Loucy (cell line): ENCODE data around the gene FGGY.
A peak's percentile ranks its signal among the peaks of the same experiment; 100 is the strongest.

ENCODE experiments used
- H2AFZ ChIP-seq: fragments of 200-600 bp; sonication (generic); 2 replicates; pipeline ENCODE4 v1.6.0; 2016; ENCODE audit warnings: antibody characterized with exemption, mild to moderate bottlenecking, low read length, moderate library complexity
- H3F3A ChIP-seq: fragments of 200-600 bp; 2 replicates; pipeline ENCODE4 v1.6.0; 2016; ENCODE audit warnings: antibody characterized with exemption, low read depth, mild to moderate bottlenecking
- H3K27me3 ChIP-seq: fragments of 200-600 bp; sonication (generic); 2 replicates; pipeline ENCODE4 v1.6.1; 2014; ENCODE audit warnings: low read length, mild to moderate bottlenecking; ENCODE audit not compliant: insufficient read depth, poor library complexity, severe bottlenecking
- H3K36me3 ChIP-seq: fragments of 200-600 bp; sonication (generic); 2 replicates; pipeline ENCODE4 v1.6.1; 2016; ENCODE audit warnings: low read length; ENCODE audit not compliant: insufficient read depth
- H3K4me1 ChIP-seq: fragments of 200-600 bp; sonication (generic); 2 replicates; pipeline ENCODE4 v1.5.1; 2014; ENCODE audit warnings: low read length, mild to moderate bottlenecking; ENCODE audit not compliant: insufficient read depth, poor library complexity, severe bottlenecking
- H3K4me2 ChIP-seq: fragments of 200-600 bp; sonication (generic); 2 replicates; pipeline ENCODE4 v1.6.0; 2014; ENCODE audit warnings: antibody characterized with exemption, low read length, low read depth, mild to moderate bottlenecking; ENCODE audit not compliant: poor library complexity, severe bottlenecking
- H3K4me3 ChIP-seq: fragments of 200-600 bp; sonication (generic); 2 replicates; pipeline ENCODE4 v1.5.1; 2014; ENCODE audit warnings: low read length, mild to moderate bottlenecking, mixed read lengths; ENCODE audit not compliant: poor library complexity, severe bottlenecking
- H3K79me2 ChIP-seq: fragments of 200-600 bp; sonication (generic); 2 replicates; pipeline ENCODE4 v1.6.1; 2014; ENCODE audit warnings: low read length; ENCODE audit not compliant: insufficient read depth
- H3K9ac ChIP-seq: fragments of 200-600 bp; sonication (generic); 2 replicates; pipeline ENCODE4 v1.6.0; 2014; ENCODE audit warnings: mild to moderate bottlenecking, low read depth, low read length, moderate library complexity; ENCODE audit not compliant: poor library complexity, severe bottlenecking
- H3K9me2 ChIP-seq: fragments of 200-600 bp; sonication (generic); replicated peaks from 2 replicates; pipeline ENCODE4 v1.6.1; 2016; ENCODE audit warnings: low read depth, low read length, mixed read lengths
- H3K9me3 ChIP-seq: fragments of 200-600 bp; sonication (generic); 2 replicates; pipeline ENCODE4 v1.6.1; 2014; ENCODE audit warnings: mild to moderate bottlenecking, antibody characterized with exemption, low read length, low read depth; ENCODE audit not compliant: insufficient read depth
- H4K20me1 ChIP-seq: fragments of 200-600 bp; sonication (generic); 2 replicates; pipeline ENCODE4 v1.6.0; 2014; ENCODE audit warnings: antibody characterized with exemption, low read length, mild to moderate bottlenecking; ENCODE audit not compliant: insufficient read depth, poor library complexity, severe bottlenecking
- CTCF ChIP-seq: fragments of 200-600 bp; sonication (generic); conservative IDR thresholded peaks from 2 replicates; pipeline ENCODE4 v1.5.1; 2014; ENCODE audit warnings: mild to moderate bottlenecking, antibody characterized with exemption, low read length
- EZH2phosphoT487 ChIP-seq: fragments of 200-600 bp; IDR thresholded peaks from 2 replicates; pipeline ENCODE4 v1.6.1; 2018; ENCODE audit warnings: antibody characterized with exemption, mild to moderate bottlenecking, moderate library complexity, borderline replicate concordance

FGGY gene

GRCh38 chr1:59332983-59333382 is 36.1 kb downstream of the FGGY start:
- no peak for TF ChIP-seq EZH2phosphoT487
- no peak for TF ChIP-seq CTCF
- Histone ChIP-seq H3K79me2 (no peaks in the 10 kb centered on the region), H3K9me3 (no peaks in the 10 kb centered on the region), H3K36me3 (no peaks in the 10 kb centered on the region), H3K4me3 (no peak overlapping the region), H3K4me2 (peak overlapping the region; percentile 57), H3K4me1 (peaks cover 19% of the 10 kb centered on the region), H3K9ac (no peak overlapping the region), H4K20me1 (no peaks in the 10 kb centered on the region), H2AFZ (no peak overlapping the region), H3K27me3 (no peaks in the 10 kb centered on the region), H3F3A (no peaks in the 10 kb centered on the region), H3K9me2 (no peaks in the 10 kb centered on the region)

- no peaks in the 10 kb centered on the region for H3K27me3 ChIP-seq
- no peaks in the 10 kb centered on the region for H3F3A ChIP-seq
- H3K79me2 ChIP-seq = no peaks in the 10 kb centered on the region
- no peaks in the 10 kb centered on the region for H4K20me1 ChIP-seq
- no peaks in the 10 kb centered on the region for H3K9me2 ChIP-seq
- peak overlapping the region; percentile 57 for H3K4me2 ChIP-seq
- H3K9me3 ChIP-seq = no peaks in the 10 kb centered on the region
- H3K9ac ChIP-seq = no peak overlapping the region
- H3K4me3 ChIP-seq = no peak overlapping the region
- 0 out of 2 replicates have a peak overlapping the region, but pooled peaks have one; percentile 32 for H2AFZ ChIP-seq
- TF ChIP-seq CTCF = no peak
- no peak for TF ChIP-seq EZH2phosphoT487
- peaks cover 19% of the 10 kb centered on the region for H3K4me1 ChIP-seq
- no peaks in the 10 kb centered on the region for H3K36me3 ChIP-seq
Measured at GRCh38 chr1:59333626-59334277, 36.9 kb downstream of the FGGY start.

GRCh38 chr1:59340411-59341307 is 43.8 kb downstream of the FGGY start:
- H2AFZ ChIP-seq = no peak overlapping the region
- H3K9ac ChIP-seq = no peak overlapping the region
- H3K9me3 ChIP-seq = no peaks in the 10 kb centered on the region
- no peaks in the 10 kb centered on the region for H3F3A ChIP-seq
- H3K4me3 ChIP-seq = no peak overlapping the region
- no peaks in the 10 kb centered on the region for H3K79me2 ChIP-seq
- TF ChIP-seq EZH2phosphoT487 (no peak), CTCF (no peak)
- H3K27me3 ChIP-seq = no peaks in the 10 kb centered on the region
- no peaks in the 10 kb centered on the region for H3K9me2 ChIP-seq
- H3K4me2 ChIP-seq = no peak overlapping the region
- no peaks in the 10 kb centered on the region for H4K20me1 ChIP-seq
- H3K4me1 ChIP-seq = peaks cover 9% of the 10 kb centered on the region
- no peaks in the 10 kb centered on the region for H3K36me3 ChIP-seq
